ENCODE results near the gene LOXHD1. TPM values are rescaled to one million over a fixed set of nuclear protein-coding genes. Genes with fewer than 3 reads are reported as not detected.

Gene LOXHD1, protein sequence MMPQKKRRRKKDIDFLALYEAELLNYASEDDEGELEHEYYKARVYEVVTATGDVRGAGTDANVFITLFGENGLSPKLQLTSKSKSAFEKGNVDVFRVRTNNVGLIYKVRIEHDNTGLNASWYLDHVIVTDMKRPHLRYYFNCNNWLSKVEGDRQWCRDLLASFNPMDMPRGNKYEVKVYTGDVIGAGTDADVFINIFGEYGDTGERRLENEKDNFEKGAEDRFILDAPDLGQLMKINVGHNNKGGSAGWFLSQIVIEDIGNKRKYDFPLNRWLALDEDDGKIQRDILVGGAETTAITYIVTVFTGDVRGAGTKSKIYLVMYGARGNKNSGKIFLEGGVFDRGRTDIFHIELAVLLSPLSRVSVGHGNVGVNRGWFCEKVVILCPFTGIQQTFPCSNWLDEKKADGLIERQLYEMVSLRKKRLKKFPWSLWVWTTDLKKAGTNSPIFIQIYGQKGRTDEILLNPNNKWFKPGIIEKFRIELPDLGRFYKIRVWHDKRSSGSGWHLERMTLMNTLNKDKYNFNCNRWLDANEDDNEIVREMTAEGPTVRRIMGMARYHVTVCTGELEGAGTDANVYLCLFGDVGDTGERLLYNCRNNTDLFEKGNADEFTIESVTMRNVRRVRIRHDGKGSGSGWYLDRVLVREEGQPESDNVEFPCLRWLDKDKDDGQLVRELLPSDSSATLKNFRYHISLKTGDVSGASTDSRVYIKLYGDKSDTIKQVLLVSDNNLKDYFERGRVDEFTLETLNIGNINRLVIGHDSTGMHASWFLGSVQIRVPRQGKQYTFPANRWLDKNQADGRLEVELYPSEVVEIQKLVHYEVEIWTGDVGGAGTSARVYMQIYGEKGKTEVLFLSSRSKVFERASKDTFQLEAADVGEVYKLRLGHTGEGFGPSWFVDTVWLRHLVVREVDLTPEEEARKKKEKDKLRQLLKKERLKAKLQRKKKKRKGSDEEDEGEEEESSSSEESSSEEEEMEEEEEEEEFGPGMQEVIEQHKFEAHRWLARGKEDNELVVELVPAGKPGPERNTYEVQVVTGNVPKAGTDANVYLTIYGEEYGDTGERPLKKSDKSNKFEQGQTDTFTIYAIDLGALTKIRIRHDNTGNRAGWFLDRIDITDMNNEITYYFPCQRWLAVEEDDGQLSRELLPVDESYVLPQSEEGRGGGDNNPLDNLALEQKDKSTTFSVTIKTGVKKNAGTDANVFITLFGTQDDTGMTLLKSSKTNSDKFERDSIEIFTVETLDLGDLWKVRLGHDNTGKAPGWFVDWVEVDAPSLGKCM (N-terminal part only)
- not detected in 2 replicates for total RNA-seq

DNA sequence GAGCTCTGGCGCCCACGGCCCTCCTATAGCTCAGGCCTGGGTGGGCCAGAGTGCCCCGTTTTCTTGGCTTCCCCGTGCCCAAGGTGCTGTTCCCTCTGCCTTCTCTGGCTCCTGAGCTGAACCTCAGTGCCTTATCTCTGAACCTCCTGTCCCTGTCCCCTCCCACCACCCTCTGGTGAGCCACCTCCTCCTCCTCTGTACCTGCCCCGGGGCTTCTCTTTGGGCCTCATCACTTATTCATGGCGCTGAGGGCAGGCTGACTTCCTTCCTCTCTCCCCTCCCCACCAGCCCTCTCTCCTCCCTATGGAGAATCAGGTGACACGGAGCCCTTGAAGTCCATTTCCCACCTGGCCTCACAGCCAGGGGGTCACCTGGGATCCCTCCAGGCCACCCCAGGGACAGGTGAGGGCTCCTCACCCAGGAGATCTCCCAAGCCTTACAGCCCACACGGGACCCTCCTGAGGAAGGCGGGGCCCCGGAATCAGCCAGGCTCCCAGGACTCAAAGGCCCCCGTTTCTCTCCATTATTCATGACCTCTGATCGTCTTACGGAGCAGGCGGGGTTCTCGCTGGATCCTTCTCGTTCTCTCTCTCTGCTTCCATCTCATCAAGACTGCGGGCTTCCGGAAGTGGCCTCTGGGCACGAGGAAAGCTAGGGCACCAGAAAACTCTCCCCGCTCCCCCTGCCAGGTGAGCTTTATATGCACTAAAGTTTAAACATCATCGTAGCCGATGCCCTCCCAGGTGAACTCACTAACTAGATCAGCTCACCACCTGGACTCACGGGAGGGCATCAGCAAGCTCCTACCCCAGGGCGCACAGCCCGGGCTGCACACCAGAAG lies at the start of gene LOXHD1:
LOXHD1 (minus strand) TSS at position 106 of the 841 bp plus-strand sequence. CDS start 187 bp downstream, outside the sequence.

Other genes with a start within 250 kb of the LOXHD1 start
- 0.10 TPM in 1 of 2 replicates, not detected in the other for gene ST8SIA5, start 99.8 kb upstream of the LOXHD1 start, total RNA-seq